ENCODE measurements around the gene ZFYVE21. TPM values are rescaled to one million over a fixed set of nuclear protein-coding genes. Genes with fewer than 3 reads are reported as not detected.

ZFYVE21 gene
- total RNA-seq, 2 donors from 2014 or later = 43.7 to 71.6 TPM

DNA sequence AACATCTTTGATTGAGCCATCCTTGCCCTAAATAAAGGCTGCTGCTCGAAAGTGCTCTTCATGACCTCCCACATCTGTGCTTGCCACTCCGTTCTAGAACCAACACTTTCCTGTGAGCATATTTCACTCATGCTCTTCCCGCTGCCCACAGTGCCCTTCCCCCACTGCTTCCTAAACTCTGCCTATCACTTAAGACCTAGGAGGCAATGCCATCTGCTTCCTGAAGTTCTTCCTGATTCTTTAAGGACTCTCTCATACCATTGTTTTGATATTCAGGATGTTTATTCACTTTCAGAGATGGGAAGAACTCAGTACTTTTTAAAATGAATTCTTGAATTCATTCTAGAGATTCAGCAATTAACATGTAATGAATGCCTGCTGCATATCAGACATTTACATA, 49.9 kb downstream of the ZFYVE21 start:
- Histone ChIP-seq H3K27ac (no peak overlapping the region), H3K4me1 (peaks cover 0 to 5% of the 10 kb centered on the region in 2 donors), H3K36me3 (peaks cover 18% of the 10 kb centered on the region), H3K4me3 (no peak overlapping the region), H3K27me3 (no peaks in the 10 kb centered on the region), H3K9me3 (no peaks in the 10 kb centered on the region)
- no peak for DNase-seq (ENCODE audit: low spot score)
- TF ChIP-seq, protein P1, sequence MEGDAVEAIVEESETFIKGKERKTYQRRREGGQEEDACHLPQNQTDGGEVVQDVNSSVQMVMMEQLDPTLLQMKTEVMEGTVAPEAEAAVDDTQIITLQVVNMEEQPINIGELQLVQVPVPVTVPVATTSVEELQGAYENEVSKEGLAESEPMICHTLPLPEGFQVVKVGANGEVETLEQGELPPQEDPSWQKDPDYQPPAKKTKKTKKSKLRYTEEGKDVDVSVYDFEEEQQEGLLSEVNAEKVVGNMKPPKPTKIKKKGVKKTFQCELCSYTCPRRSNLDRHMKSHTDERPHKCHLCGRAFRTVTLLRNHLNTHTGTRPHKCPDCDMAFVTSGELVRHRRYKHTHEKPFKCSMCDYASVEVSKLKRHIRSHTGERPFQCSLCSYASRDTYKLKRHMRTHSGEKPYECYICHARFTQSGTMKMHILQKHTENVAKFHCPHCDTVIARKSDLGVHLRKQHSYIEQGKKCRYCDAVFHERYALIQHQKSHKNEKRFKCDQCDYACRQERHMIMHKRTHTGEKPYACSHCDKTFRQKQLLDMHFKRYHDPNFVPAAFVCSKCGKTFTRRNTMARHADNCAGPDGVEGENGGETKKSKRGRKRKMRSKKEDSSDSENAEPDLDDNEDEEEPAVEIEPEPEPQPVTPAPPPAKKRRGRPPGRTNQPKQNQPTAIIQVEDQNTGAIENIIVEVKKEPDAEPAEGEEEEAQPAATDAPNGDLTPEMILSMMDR (IDR thresholded peaks at IDR 0.05) = no peak

DNA sequence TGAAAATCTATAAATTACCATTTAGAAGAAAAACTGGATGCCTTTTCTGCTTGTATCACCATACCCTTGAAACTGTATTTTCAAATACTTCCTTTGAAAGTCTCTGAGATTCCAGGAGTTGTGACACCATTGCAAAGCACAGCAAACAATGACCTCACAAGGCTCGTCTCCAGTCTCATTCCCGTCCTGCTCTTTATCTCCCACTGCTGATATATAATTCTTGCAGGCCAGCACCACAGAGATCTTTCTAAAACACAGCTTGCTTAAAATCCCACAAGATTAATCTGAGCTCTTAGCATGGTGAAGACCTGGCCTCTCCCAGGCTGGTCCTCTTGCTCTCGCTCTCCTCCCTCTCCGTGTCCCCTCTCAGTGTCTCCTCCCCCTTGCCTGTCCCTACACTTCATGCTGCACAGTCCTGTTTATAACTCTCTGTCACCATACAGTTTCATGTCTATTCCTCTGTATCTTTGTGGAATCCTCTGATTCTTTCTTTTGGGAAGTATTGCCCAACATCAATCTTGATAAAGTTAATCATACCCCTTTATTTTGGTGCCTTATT, 51.8 kb downstream of the ZFYVE21 start:
- no peak for DNase-seq (ENCODE audit: low spot score)
- Histone ChIP-seq H3K9me3 (no peaks in the 10 kb centered on the region), H3K27ac (peak overlapping the region in 1 of 2 donors; percentile 25), H3K36me3 (peaks cover 14% of the 10 kb centered on the region), H3K27me3 (no peaks in the 10 kb centered on the region), H3K4me1 (peaks cover 0 to 5% of the 10 kb centered on the region in 2 donors), H3K4me3 (no peak overlapping the region)
- TF ChIP-seq, protein P1 (IDR thresholded peaks at IDR 0.05) = no peak

- Histone ChIP-seq H3K27me3 (no peaks in the 10 kb centered on the region), H3K36me3 (peaks cover 7% of the 10 kb centered on the region), H3K4me1 (peaks cover 0 to 5% of the 10 kb centered on the region in 2 donors), H3K9me3 (no peaks in the 10 kb centered on the region), H3K4me3 (no peak overlapping the region), H3K27ac (peak overlapping the region; percentile 10 to 27)
- TF ChIP-seq, protein P1 (IDR thresholded peaks at IDR 0.05) = no peak
- no peak for DNase-seq (ENCODE audit: low spot score)
Observed at GRCh38 chr14:103770500-103770899, 54.9 kb downstream of the ZFYVE21 start.

DNA sequence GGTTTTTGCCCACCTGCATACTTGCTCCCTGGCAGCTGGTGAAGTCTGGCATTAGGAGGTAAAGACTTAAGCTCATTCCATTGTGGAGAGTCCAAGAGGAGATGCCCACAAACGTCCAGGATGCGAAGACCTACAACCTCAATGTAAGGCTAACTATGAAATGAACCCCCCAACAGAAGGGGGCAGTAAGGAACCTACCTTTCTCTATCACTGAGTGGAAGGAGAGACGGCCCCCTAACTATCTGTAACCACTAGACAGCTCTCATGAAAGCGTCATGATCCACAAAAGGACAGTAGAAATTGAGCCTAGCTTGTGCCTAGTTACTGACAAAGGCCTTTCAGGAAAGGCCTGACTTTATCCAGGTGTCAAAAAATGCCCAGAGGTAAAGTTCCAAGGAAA, 55.3 kb downstream of the ZFYVE21 start:
- Histone ChIP-seq H3K27ac (peak overlapping the region; percentile 10 to 27), H3K4me1 (peaks cover 0 to 5% of the 10 kb centered on the region in 2 donors), H3K27me3 (no peaks in the 10 kb centered on the region), H3K9me3 (no peaks in the 10 kb centered on the region), H3K36me3 (peaks cover 7% of the 10 kb centered on the region), H3K4me3 (no peak overlapping the region)
- TF ChIP-seq, protein P1 (IDR thresholded peaks at IDR 0.05) = no peak
- DNase-seq (ENCODE audit: low spot score) = no peak

DNA sequence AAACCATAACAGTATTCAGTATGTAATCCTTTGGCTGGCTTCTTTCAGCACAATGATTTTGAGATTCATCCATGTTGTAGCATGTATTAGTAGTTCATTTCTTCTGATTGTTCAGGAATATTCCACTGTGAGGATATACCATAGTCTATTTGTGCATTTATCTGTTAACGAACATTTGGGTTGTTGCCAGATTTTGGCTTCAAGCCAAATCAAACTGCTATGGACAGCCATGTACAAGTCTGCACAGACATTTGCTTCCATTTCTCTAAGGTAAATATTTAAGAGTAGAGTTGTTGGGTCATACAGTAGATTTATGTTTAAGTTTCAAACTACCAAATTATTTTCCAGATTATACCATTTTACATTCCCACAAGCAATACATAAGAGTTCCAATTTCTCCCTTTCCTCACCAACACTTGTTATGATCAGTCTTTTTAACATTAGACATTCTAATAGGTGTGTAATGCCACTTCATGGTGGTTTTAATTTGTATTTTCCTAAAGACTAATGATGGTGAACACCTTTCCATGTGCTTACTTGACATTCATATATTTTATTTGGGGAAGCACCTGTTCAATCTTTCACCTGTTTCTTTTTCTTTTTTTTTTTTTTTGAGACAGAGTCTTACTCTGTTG, 56.6 kb downstream of the ZFYVE21 start:
- DNase-seq (ENCODE audit: low spot score) = no peak
- Histone ChIP-seq H3K27me3 (no peaks in the 10 kb centered on the region), H3K4me3 (no peak overlapping the region), H3K27ac (no peak overlapping the region), H3K9me3 (no peaks in the 10 kb centered on the region), H3K36me3 (peaks cover 7% of the 10 kb centered on the region), H3K4me1 (peaks cover 0 to 5% of the 10 kb centered on the region in 2 donors)
- TF ChIP-seq, protein P1 (IDR thresholded peaks at IDR 0.05) = no peak
